ENCODE data around the gene NDEL1.
"Not testable (repeated sequence)": the region's sequence is repeated elsewhere in the genome, so short reads cannot be mapped to it uniquely, and the experiment has no call there.

The NDEL1 gene

GRCh38 chr17:8392274-8392673 lies 43.4 kb upstream of the NDEL1 start:
- Histone ChIP-seq H3K9me3 (ENCODE audit: control insufficient read depth, low read length) (no peaks in the 10 kb centered on the region), H3K9ac (no peak overlapping the region), H3K36me3 (ENCODE audit: control insufficient read depth, insufficient read depth, low read length) (no peaks in the 10 kb centered on the region), H3K27me3 (ENCODE audit: control insufficient read depth, insufficient read depth, low read length) (no peaks in the 10 kb centered on the region), H3K27ac (no peak overlapping the region), H3K4me2 (ENCODE audit: low read length) (no peak overlapping the region), H3K4me1 (no peaks in the 10 kb centered on the region), H3K4me3 (ENCODE audit: low read depth, low read length) (no peak overlapping the region), H2AFZ (no peak overlapping the region), H3K79me2 (no peaks in the 10 kb centered on the region)
- no peak for TF ChIP-seq CTCF (IDR thresholded peaks at IDR 0.05)

- no peak for TF ChIP-seq CTCF (IDR thresholded peaks at IDR 0.05)
- no peak overlapping the region for H3K4me3 ChIP-seq (ENCODE audit: low read depth, low read length)
- H3K27ac ChIP-seq: no peak overlapping the region
- H3K27me3 ChIP-seq (ENCODE audit: control insufficient read depth, insufficient read depth, low read length): no peaks in the 10 kb centered on the region
- H3K9ac ChIP-seq: no peak overlapping the region
- H3K4me2 ChIP-seq (ENCODE audit: low read length): no peak overlapping the region
- no peaks in the 10 kb centered on the region for H3K36me3 ChIP-seq (ENCODE audit: control insufficient read depth, insufficient read depth, low read length)
- H3K4me1 ChIP-seq: no peaks in the 10 kb centered on the region
- no peak overlapping the region for H2AFZ ChIP-seq
- no peaks in the 10 kb centered on the region for H3K9me3 ChIP-seq (ENCODE audit: control insufficient read depth, low read length)
- no peaks in the 10 kb centered on the region for H3K79me2 ChIP-seq
Observed at GRCh38 chr17:8392674-8393469, 42.8 kb upstream of the NDEL1 start.

GRCh38 chr17:8393470-8394231 lies 42.0 kb upstream of the NDEL1 start:
- TF ChIP-seq CTCF (IDR thresholded peaks at IDR 0.05): no peak
- Histone ChIP-seq H3K36me3 (ENCODE audit: control insufficient read depth, insufficient read depth, low read length) (no peaks in the 10 kb centered on the region), H3K9ac (no peak overlapping the region), H3K4me1 (no peaks in the 10 kb centered on the region), H3K27ac (no peak overlapping the region), H3K4me2 (ENCODE audit: low read length) (no peak overlapping the region), H3K27me3 (ENCODE audit: control insufficient read depth, insufficient read depth, low read length) (no peaks in the 10 kb centered on the region), H3K4me3 (ENCODE audit: low read depth, low read length) (no peak overlapping the region), H3K79me2 (no peaks in the 10 kb centered on the region), H3K9me3 (ENCODE audit: control insufficient read depth, low read length) (no peaks in the 10 kb centered on the region), H2AFZ (no peak overlapping the region)

- H3K36me3 ChIP-seq (ENCODE audit: control insufficient read depth, insufficient read depth, low read length); H3K27me3 ChIP-seq (ENCODE audit: control insufficient read depth, insufficient read depth, low read length); H3K79me2 ChIP-seq; H3K4me3 ChIP-seq (ENCODE audit: low read depth, low read length); H3K4me2 ChIP-seq (ENCODE audit: low read length); H3K9ac ChIP-seq; H3K9me3 ChIP-seq (ENCODE audit: control insufficient read depth, low read length); H3K4me1 ChIP-seq; H3K27ac ChIP-seq; H2AFZ ChIP-seq: not testable (repeated sequence)
Observed at GRCh38 chr17:8394497-8394896, 41.2 kb upstream of the NDEL1 start.

GRCh38 chr17:8397636-8398035 lies 38.0 kb upstream of the NDEL1 start, which contains the start of gene RNF222:
Gene RNF222, minus strand, starts transcription at chr17:8397827. Its CDS starts 4,366 bp downstream, at chr17:8393461.
- Histone ChIP-seq H3K9ac (no peak within 1 kb of the TSS), H3K27ac (no peak within 1 kb of the TSS), H3K27me3 (ENCODE audit: control insufficient read depth, insufficient read depth, low read length) (no peaks in the 10 kb centered on the region), H2AFZ (no peak within 1 kb of the TSS), H3K36me3 (ENCODE audit: control insufficient read depth, insufficient read depth, low read length) (no peaks in the 10 kb centered on the region), H3K9me3 (ENCODE audit: control insufficient read depth, low read length) (no peaks in the 10 kb centered on the region), H3K79me2 (no peaks in the 10 kb centered on the region), H3K4me3 (ENCODE audit: low read depth, low read length) (no peak within 1 kb of the TSS), H3K4me2 (ENCODE audit: low read length) (no peak within 1 kb of the TSS), H3K4me1 (no peaks in the 10 kb centered on the region)
- no peak for TF ChIP-seq CTCF (IDR thresholded peaks at IDR 0.05)
